Measurements from ENCODE around the gene NFIA.

NFIA gene

GRCh38 chr1:61386323-61386722, 304.0 kb downstream of the NFIA start:
- no peak for DNase-seq

- DNase-seq = no peak
Observed at GRCh38 chr1:61386770-61387169, 304.4 kb downstream of the NFIA start.

GRCh38 chr1:61387829-61388228, 305.5 kb downstream of the NFIA start:
- DNase-seq = no peak

- DNase-seq = no peak
Observed at GRCh38 chr1:61388566-61388965, 306.2 kb downstream of the NFIA start.

DNA sequence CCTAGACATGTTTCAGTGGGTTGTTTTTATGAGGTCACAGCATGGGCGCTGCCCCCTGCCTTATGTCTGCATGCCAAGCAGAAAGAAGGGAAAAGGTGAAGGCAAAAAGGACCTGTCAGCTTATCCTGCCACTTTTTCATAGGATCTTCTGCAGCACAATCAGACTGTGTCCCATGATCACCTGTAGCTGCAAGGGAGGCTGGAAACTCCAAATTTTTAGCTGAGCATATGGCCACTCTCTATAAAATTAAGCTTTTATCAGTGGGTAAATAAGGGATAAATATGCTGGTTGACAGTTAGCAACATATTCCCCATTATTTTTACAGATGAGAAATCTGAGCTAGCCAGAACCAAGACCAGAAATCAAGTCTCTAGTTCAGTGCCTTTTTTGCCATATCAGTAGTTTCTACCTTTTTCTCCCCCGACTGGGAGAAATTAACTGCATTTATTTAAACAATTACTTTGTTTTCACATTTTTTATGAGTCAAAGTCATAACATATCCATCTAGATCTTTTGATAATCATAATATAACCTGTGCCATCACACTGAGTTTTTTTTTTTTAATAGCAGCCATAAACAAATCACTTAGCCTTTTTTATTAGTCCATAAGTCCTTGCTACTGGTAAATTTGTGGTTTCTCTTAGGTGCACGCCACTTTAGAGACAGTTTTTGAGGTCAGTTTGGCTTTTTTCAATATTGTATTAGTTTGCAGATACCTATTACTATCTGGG, 307.0 kb downstream of the NFIA start:
- no peak for DNase-seq

DNA sequence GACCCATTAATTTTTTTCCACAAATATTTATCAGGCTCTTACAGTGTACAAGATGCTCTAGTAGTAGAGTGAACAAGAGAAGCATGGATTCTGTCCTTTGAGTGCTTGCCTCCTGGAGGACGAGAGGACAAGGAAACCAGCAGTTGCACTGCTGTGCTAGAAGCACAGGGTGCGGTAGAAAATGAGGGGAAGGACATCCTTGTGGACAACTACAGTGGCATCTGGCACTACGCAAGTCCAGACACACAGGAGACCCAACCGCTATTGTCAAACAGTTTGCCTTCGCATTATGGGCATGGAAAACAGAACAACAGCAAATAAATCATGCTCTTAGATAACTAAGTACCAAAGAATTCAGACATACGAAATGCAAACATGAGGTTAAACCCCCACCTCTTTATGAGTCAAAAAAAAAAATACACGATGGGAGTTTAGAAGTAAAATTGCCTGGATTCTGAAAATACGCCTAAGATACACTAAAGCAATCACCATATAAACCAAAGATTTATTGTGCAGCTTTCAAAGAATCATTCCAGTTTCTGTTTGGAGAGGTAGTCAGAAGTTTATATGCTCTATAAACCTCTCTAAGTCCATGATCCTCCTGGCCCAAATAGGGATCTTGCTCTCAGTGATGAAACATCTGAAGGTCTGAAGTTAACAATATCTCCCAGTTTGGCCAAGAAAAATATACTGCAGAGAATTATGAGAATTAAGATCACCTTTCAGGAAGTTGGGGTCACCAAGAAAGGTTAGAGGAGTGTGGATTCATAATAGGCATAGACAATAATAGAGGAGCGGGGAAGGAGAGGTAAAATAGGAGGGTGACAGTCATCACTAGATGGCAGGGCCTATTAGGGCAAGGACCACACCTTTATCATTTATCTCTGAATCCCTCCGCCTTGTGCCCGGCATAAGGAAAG, 307.8 kb downstream of the NFIA start:
- no peak for DNase-seq

DNA sequence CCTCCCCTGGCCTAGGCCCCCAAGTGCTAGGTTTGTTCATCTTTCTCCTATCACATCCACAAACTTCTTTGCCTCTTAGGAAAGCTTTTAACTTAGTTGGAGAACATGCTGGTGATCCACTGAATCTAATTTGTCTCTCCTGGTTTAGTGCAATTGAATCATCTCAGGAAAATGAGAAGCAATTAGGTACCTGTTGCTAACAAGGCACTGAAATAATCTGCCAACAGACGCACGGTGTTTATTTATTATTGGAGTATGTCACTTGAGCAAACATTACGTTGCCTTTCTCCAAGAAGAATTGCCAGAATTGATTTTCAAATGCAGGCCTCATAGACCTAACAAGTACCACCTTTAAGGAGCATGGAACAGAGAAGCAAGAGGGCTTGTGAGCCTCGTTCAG, 309.4 kb downstream of the NFIA start:
- DNase-seq = no peak

- no peak for DNase-seq
Observed at GRCh38 chr1:61392409-61393242, 310.3 kb downstream of the NFIA start.

- no peak for DNase-seq
Observed at GRCh38 chr1:61393575-61393974, 311.2 kb downstream of the NFIA start.

DNA sequence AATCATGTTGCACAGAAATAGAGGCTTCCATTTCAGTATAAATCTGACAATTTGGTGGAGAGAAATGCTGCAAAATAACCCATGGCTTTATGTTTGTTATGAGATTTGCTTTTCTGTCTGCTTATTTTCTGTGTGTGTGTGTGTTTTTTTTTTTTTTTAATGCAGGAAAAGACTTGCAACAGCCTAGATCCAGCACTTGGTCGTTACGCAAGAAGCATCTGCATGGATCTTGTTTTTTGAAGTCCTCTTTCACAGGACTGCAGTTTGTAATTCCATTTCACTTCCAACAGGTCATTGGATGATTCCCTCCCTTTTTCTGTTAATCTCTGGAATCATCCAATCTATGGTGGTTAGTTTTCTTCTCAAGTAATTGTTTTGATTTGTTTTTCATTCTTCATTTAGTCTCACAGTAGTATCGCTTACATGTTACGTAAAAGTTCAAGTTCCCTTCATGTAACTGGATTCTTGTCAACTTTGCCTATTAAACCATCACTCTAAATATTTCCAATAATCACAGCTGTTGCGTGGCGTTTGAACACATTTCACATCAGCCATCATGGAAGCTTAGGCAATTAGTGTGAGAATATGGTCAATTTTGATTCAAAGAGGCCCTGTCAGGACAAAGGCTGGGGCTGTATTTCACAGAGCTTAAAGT, 312.9 kb downstream of the NFIA start:
- no peak for DNase-seq

DNA sequence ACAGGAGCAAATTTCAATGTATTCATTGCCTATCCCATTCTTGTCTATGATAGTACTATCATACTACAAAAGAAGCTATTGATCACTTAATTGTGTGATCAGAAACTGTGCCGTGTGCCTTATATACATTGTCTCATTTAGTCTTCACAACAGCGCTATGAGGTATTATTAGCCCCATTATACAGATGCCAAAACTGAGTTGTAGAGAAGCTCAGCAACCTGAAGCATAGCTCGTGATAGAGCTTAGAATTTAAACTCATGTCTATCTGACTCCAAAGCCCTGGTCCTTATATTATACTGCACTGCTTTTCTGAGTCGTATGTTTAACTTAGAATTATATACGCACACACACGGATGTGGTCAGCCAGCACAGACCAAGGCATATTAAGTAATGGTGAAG, 315.1 kb downstream of the NFIA start:
- no peak for DNase-seq

- no peak for DNase-seq
Observed at GRCh38 chr1:61397935-61398334, 315.6 kb downstream of the NFIA start.

DNA sequence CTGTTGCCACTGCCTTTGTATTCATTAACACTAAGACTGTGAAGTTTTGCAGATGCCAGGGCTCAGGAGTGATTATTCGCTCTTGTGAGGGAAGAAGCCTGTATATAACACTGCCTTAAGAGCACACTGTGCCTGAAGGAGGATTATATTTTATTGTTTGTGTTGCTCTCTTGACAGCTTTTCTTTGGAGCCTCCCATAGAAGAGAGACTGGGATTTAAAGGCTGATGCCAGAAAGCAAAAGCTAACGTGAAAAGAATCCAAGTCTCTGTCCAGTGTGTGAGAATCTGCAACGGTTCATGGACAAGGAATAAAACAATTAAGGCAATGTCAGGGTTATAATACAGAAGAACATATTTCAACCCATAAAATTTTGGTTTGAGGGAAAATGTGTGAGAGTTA, 316.8 kb downstream of the NFIA start:
- no peak for DNase-seq

DNA sequence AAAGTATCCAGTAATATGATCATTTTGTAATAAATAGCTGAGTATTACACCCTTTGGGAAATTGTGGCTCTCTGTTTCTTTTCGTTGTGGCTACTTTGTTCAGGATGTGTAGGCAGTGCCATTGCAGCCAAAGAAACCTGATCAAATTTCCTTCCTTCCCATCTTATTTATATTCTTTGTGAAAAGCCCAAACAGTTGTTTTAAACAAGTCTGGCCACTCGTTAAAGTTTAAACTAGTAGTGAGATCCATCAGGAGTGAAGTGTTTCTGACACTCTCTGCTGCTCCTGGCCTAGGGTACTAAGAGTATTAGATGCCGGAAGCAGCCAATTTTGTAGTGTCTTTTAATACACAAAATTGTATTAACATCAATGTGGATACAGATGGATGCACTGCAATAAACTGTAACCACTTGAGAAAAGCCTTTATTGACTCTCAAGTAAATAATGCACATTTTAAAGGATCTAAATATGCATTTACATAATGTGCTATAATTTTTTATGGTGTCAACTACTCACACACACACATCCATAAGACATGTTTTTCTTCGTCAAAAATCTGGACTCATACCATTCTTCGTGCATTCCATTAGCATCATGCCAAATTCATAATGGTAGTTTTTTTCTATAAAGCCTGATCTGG, 317.9 kb downstream of the NFIA start:
- DNase-seq = no peak

DNA sequence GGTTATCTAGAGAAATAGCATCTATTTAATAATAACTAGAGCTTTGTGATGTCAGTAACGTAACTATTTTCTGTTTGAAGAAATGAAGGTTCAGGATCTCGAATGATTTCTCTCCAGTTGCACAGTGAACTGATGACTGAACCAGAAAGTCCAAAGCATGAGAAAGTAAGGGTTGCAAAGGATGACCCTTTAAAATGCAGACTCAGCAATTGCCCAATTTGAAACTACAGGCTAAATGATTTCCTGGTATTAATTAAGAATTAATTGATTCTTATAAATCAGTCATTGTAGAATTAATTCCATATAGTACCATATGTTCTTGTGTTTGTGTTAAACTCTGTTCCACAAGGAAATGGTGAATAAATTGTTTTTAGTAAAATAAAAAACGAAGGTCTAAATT, 318.6 kb downstream of the NFIA start:
- DNase-seq = no peak

- no peak for DNase-seq
Observed at GRCh38 chr1:61403679-61404596, 321.6 kb downstream of the NFIA start.

GRCh38 chr1:61404597-61405376, 322.4 kb downstream of the NFIA start:
- DNase-seq = no peak

- DNase-seq = no peak
Observed at GRCh38 chr1:61406467-61406866, 324.1 kb downstream of the NFIA start.

GRCh38 chr1:61412601-61413000, 330.2 kb downstream of the NFIA start:
- no peak for DNase-seq

- DNase-seq = no peak
Observed at GRCh38 chr1:61419196-61419595, 336.8 kb downstream of the NFIA start.

All from stimulated activated naive CD4-positive, alpha-beta T cell (primary cell).